ENCODE data around the gene RNF169.
"Not testable (repeated sequence)": the region's sequence is repeated elsewhere in the genome, so short reads cannot be mapped to it uniquely, and the experiment has no call there.

Gene RNF169

DNA sequence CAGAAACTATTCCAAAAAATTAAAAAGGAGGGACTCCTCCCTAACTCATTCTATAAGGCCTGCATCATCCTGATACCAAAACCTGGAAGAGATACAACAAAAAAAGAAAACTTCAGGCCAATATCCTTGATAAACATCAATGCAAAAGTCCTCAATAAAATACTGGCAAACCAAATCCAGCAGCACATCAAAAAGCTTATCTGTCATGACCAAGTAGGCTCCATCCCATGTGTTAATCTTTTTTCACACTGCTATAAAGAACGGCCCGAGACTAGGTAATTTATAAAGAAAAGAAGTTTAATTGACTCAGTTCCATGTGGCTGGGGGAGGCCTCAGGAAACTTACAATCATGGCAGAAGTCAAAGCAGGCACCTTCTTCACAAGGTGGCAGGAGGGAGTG, 76.9 kb downstream of the RNF169 start:
- Mint-ChIP-seq H3K4me1 (ENCODE audit: low read depth in 2 of 2) (peaks cover 4 to 20% of the 10 kb centered on the region in 2 donors), H3K27ac (peak overlapping the region in 1 of 2 donors; percentile 68), H3K9me3 (peaks cover 0 to 13% of the 10 kb centered on the region in 2 donors)
- not testable (repeated sequence) for H3K4me3 Mint-ChIP-seq; ATAC-seq (replicated peaks); DNase-seq; H3K36me3 Mint-ChIP-seq (ENCODE audit: insufficient read depth); H3K27me3 Mint-ChIP-seq

GRCh38 chr11:74826901-74827300, 78.3 kb downstream of the RNF169 start:
- no peak for ATAC-seq (replicated peaks)
- DNase-seq, result no peak
- Mint-ChIP-seq H3K9me3 (peaks cover 0 to 13% of the 10 kb centered on the region in 2 donors), H3K4me3 (no peak overlapping the region), H3K27me3 (no peaks in the 10 kb centered on the region), H3K27ac (no peak overlapping the region), H3K36me3 (ENCODE audit: insufficient read depth) (peaks cover 8% of the 10 kb centered on the region), H3K4me1 (ENCODE audit: low read depth in 2 of 2) (peaks cover under 1 to 10% of the 10 kb centered on the region in 2 donors)

- peaks cover 11 to 23% of the 10 kb centered on the region in 2 donors for H3K4me1 Mint-ChIP-seq (ENCODE audit: low read depth in 2 of 2)
- peaks cover 29% of the 10 kb centered on the region for H3K36me3 Mint-ChIP-seq (ENCODE audit: insufficient read depth)
- H3K9me3 Mint-ChIP-seq, result no peaks in the 10 kb centered on the region
- no peak overlapping the region for H3K4me3 Mint-ChIP-seq
- no peaks in the 10 kb centered on the region for H3K27me3 Mint-ChIP-seq
- ATAC-seq (replicated peaks), result no peak
- no peak for DNase-seq
- H3K27ac Mint-ChIP-seq, result no peak overlapping the region
These were observed 88.5 kb downstream of the RNF169 start for GRCh38 chr11:74837191-74837590.

GRCh38 chr11:74838188-74838587, 89.5 kb downstream of the RNF169 start:
- no peak for ATAC-seq (replicated peaks)
- peaks cover 29% of the 10 kb centered on the region for H3K36me3 Mint-ChIP-seq (ENCODE audit: insufficient read depth)
- no peak overlapping the region for H3K4me3 Mint-ChIP-seq
- DNase-seq, result no peak
- H3K9me3 Mint-ChIP-seq, result no peaks in the 10 kb centered on the region
- H3K27ac Mint-ChIP-seq, result peak overlapping the region in 1 of 2 donors; percentile 64
- H3K4me1 Mint-ChIP-seq (ENCODE audit: low read depth in 2 of 2), result peaks cover 11 to 23% of the 10 kb centered on the region in 2 donors
- no peaks in the 10 kb centered on the region for H3K27me3 Mint-ChIP-seq

GRCh38 chr11:74839446-74839845, 90.8 kb downstream of the RNF169 start:
- H3K27ac Mint-ChIP-seq, result peak overlapping the region; percentile 19 to 88
- peaks cover 28% of the 10 kb centered on the region for H3K36me3 Mint-ChIP-seq (ENCODE audit: insufficient read depth)
- ATAC-seq (replicated peaks) (no peak), DNase-seq (no peak)
- H3K27me3 Mint-ChIP-seq, result no peaks in the 10 kb centered on the region
- no peaks in the 10 kb centered on the region for H3K9me3 Mint-ChIP-seq
- no peak overlapping the region for H3K4me3 Mint-ChIP-seq
- peaks cover 11 to 19% of the 10 kb centered on the region in 2 donors for H3K4me1 Mint-ChIP-seq (ENCODE audit: low read depth in 2 of 2)

DNA sequence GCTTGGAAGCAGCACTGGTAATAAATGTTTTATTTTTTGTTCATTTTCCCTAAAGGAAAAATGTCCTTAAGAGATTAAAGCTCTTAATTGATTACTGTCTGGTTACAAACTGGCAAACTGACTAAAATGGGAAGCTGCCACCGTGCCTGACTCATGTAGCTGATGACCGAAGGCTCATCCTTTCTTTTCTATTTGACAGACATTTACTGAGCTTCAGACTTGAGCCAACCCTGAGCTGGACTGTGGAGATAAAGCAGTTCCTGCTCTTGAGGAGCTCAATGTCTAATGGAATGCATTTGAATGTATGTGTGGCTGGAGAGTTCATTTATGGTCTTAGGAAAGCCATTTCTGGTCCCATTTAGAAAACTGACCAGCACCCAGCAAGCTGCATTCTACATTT, 91.3 kb downstream of the RNF169 start:
- Mint-ChIP-seq H3K27ac (peak overlapping the region; percentile 19 to 88), H3K36me3 (ENCODE audit: insufficient read depth) (peaks cover 23% of the 10 kb centered on the region)
- DNase-seq, result no peak

GRCh38 chr11:74840486-74840885, 91.8 kb downstream of the RNF169 start:
- Mint-ChIP-seq H3K27me3 (no peaks in the 10 kb centered on the region), H3K27ac (peak overlapping the region in 1 of 2 donors; percentile 88), H3K4me1 (ENCODE audit: low read depth in 2 of 2) (peaks cover 13 to 22% of the 10 kb centered on the region in 2 donors), H3K36me3 (ENCODE audit: insufficient read depth) (peaks cover 23% of the 10 kb centered on the region), H3K9me3 (no peaks in the 10 kb centered on the region), H3K4me3 (no peak overlapping the region)
- no peak for DNase-seq
- ATAC-seq (replicated peaks), result no peak

More for the DNA sequence above, 91.3 kb downstream of the RNF169 start:
- Mint-ChIP-seq H3K4me3 (no peak overlapping the region), H3K27me3 (no peaks in the 10 kb centered on the region), H3K4me1 (ENCODE audit: low read depth in 2 of 2) (peaks cover 11 to 19% of the 10 kb centered on the region in 2 donors), H3K9me3 (no peaks in the 10 kb centered on the region)
- ATAC-seq (replicated peaks), result no peak

DNA sequence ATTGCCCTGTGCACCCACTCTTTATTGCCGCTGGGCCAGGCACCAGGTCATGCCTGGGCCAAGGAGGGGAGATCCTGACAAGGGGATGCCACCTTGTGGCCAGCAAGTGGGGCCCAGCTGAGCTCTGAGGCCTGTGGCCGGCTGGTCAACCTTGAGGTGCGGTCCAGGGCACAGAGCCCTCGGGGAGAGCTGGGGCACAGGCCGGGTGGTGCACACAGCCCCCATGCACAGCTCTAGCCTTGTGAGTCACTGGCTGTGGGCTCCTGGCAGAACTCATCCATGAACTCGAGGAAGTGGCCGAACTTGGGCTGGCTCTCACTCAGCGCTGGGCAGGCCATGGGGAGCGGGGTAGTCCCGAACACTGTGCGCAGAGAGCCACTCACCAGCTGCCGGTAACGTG, 94.3 kb downstream of the RNF169 start:
- H3K4me1 Mint-ChIP-seq (ENCODE audit: low read depth in 2 of 2), result peaks cover 22 to 33% of the 10 kb centered on the region in 2 donors
- no peak overlapping the region for H3K27ac Mint-ChIP-seq
- ATAC-seq (replicated peaks) (no peak), DNase-seq (no peak)
- no peaks in the 10 kb centered on the region for H3K27me3 Mint-ChIP-seq
- H3K36me3 Mint-ChIP-seq (ENCODE audit: insufficient read depth), result peaks cover 6% of the 10 kb centered on the region
- no peak overlapping the region for H3K4me3 Mint-ChIP-seq
- H3K9me3 Mint-ChIP-seq, result no peaks in the 10 kb centered on the region

GRCh38 chr11:74844072-74844471, 95.4 kb downstream of the RNF169 start:
- peaks cover 19 to 31% of the 10 kb centered on the region in 2 donors for H3K4me1 Mint-ChIP-seq (ENCODE audit: low read depth in 2 of 2)
- H3K4me3 Mint-ChIP-seq, result no peak overlapping the region
- DNase-seq (no peak), ATAC-seq (replicated peaks) (no peak)
- no peak overlapping the region for H3K27ac Mint-ChIP-seq
- peaks cover 5% of the 10 kb centered on the region for H3K36me3 Mint-ChIP-seq (ENCODE audit: insufficient read depth)
- H3K27me3 Mint-ChIP-seq, result no peaks in the 10 kb centered on the region
- no peaks in the 10 kb centered on the region for H3K9me3 Mint-ChIP-seq

DNA sequence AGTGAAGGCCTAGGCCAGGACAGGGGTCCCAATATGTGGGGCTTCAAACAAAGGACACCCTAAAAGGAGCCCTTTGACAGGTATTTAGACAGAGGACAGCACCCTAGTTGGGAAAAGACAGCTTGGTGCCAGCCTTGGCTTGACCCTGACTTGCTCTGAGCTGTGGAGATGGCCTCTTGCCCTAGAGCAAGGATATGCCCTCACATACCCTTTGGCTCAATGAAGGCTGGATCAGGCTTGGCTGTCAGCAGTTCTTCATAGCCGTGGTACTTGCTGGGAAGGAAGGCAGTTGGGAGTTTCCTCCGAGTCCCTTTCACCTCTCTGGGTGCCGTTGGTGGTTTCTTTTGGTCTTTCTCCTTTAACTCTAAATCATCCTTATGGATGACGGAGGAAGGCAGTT, 96.2 kb downstream of the RNF169 start:
- Mint-ChIP-seq H3K27me3 (no peaks in the 10 kb centered on the region), H3K4me3 (no peak overlapping the region), H3K36me3 (ENCODE audit: insufficient read depth) (no peaks in the 10 kb centered on the region), H3K9me3 (no peaks in the 10 kb centered on the region), H3K4me1 (ENCODE audit: low read depth in 2 of 2) (peaks cover 18 to 31% of the 10 kb centered on the region in 2 donors), H3K27ac (no peak overlapping the region)
- ATAC-seq (replicated peaks) (no peak), DNase-seq (no peak)

DNA sequence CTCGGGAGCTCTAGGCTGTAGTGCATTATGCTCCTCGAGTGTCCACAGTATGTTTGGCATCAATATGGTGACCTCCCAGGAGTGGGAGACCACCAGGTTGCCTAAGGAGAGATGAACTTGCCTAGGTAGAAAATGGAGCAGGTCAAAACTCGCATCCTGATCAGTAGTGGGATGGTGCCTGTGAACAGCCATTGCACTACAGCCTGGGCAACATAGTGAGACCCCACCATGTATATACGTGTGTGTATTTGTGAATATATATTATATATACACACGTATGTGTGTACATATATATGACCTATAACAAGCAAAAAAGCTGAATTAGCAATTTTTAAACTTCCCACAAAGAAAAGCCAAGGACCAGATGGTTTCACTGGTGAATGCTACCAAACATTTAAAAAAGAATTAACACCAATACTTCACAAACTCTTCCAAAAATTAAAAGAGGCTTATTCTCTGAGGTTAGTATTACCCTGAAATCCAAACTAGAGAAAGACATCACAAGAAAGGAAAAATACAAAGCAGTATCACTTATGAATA, 97.4 kb downstream of the RNF169 start:
- no peak for ATAC-seq (replicated peaks)
- H3K27me3 Mint-ChIP-seq, result no peaks in the 10 kb centered on the region
- no peak for DNase-seq
- peak overlapping the region in 1 of 2 donors; percentile 69 for H3K27ac Mint-ChIP-seq
- H3K4me3 Mint-ChIP-seq, result no peak overlapping the region
- peaks cover 18 to 30% of the 10 kb centered on the region in 2 donors for H3K4me1 Mint-ChIP-seq (ENCODE audit: low read depth in 2 of 2)
- no peaks in the 10 kb centered on the region for H3K9me3 Mint-ChIP-seq
- H3K36me3 Mint-ChIP-seq (ENCODE audit: insufficient read depth), result no peaks in the 10 kb centered on the region

GRCh38 chr11:74846770-74847169, 98.1 kb downstream of the RNF169 start:
- ATAC-seq (replicated peaks) (no peak), DNase-seq (no peak)
- H3K27me3 Mint-ChIP-seq, result no peaks in the 10 kb centered on the region
- H3K36me3 Mint-ChIP-seq (ENCODE audit: insufficient read depth), result peaks cover 5% of the 10 kb centered on the region
- H3K9me3 Mint-ChIP-seq, result no peaks in the 10 kb centered on the region
- peak overlapping the region; percentile 69 to 79 for H3K27ac Mint-ChIP-seq
- H3K4me1 Mint-ChIP-seq (ENCODE audit: low read depth in 2 of 2), result peaks cover 18 to 24% of the 10 kb centered on the region in 2 donors
- peak overlapping the region; percentile 25 to 48 for H3K4me3 Mint-ChIP-seq

DNA sequence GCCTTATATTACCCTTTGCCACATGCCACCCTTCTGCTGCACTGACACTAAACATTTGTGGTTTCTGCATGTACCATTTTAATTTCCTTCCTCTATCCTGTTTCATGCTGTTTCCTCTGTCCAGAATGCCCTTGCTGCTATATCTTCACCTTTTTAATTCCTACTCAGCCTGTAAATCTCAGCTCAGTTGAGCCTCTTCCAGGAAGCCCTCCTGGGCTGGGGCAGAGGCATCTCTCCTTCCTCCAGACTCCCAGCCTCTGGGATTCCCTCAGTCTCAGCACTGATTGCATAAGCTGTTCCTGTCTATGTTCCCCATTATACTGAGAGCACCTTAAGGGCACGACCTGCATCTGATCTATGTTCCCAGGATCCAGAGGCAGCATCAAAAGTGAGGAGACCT, 98.7 kb downstream of the RNF169 start:
- Mint-ChIP-seq H3K36me3 (ENCODE audit: insufficient read depth) (peaks cover 9% of the 10 kb centered on the region), H3K27ac (peak overlapping the region; percentile 69 to 79)

GRCh38 chr11:74847895-74848294, 99.2 kb downstream of the RNF169 start:
- H3K27ac Mint-ChIP-seq, result peak overlapping the region; percentile 69 to 79
- H3K36me3 Mint-ChIP-seq (ENCODE audit: insufficient read depth), result peaks cover 9% of the 10 kb centered on the region
- DNase-seq (no peak), ATAC-seq (replicated peaks) (no peak)
- peaks cover 18 to 24% of the 10 kb centered on the region in 2 donors for H3K4me1 Mint-ChIP-seq (ENCODE audit: low read depth in 2 of 2)
- no peaks in the 10 kb centered on the region for H3K9me3 Mint-ChIP-seq
- H3K27me3 Mint-ChIP-seq, result no peaks in the 10 kb centered on the region
- peak overlapping the region in 1 of 2 donors; percentile 48 for H3K4me3 Mint-ChIP-seq

More for the DNA sequence above, 98.7 kb downstream of the RNF169 start:
- Mint-ChIP-seq H3K27me3 (no peaks in the 10 kb centered on the region), H3K4me1 (ENCODE audit: low read depth in 2 of 2) (peaks cover 18 to 24% of the 10 kb centered on the region in 2 donors), H3K4me3 (peak overlapping the region; percentile 25 to 48), H3K9me3 (no peaks in the 10 kb centered on the region)
- DNase-seq (no peak), ATAC-seq (replicated peaks) (peak; percentile 26)

Measured in effector memory CD8-positive, alpha-beta T cell (primary cell).